Mucosa of gallbladder (tissue), 1 donor: Measurements from ENCODE around the gene INPP1. TPM values are rescaled to one million over a fixed set of nuclear protein-coding genes. Genes with fewer than 3 reads are reported as not detected.
"Not testable (repeated sequence)": the region's sequence is repeated elsewhere in the genome, so short reads cannot be mapped to it uniquely, and the experiment has no call there.

Source experiments
- DNase-seq: peaks from one replicate; pipeline ENCODE4 v3.0.0-alpha.2; 2020; ENCODE audit warnings: low spot score
- total RNA-seq: library from RNA; stranded (reverse); gene quantifications from one replicate; pipeline ENCODE4 v1.2.1, GENCODE V29; 2021
- donor health status: DM: no; HTN: no; CAD: no.

The INPP1 gene
- total RNA-seq, 1 donor from 2014 or later = 41.8 TPM

DNA sequence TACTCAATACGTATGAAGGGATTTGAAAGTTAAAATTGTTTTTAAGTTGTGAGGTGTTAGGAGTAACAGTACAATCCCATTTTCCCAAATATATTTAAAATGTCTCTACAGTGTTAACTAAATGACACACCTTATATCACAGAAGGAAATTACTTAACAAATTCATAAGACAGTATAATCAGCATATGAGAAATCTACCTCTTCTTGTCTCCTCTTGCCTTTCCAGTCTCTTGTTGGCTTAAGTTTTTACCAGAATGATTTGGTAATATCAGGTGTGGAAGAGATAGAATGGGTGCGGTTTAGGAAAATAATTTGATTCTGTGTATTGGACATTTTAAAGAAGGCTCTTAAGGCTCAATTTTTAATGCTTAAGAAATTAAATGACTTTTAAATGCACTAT, 9.5 kb upstream of the INPP1 start:
- DNase-seq = no peak

DNA sequence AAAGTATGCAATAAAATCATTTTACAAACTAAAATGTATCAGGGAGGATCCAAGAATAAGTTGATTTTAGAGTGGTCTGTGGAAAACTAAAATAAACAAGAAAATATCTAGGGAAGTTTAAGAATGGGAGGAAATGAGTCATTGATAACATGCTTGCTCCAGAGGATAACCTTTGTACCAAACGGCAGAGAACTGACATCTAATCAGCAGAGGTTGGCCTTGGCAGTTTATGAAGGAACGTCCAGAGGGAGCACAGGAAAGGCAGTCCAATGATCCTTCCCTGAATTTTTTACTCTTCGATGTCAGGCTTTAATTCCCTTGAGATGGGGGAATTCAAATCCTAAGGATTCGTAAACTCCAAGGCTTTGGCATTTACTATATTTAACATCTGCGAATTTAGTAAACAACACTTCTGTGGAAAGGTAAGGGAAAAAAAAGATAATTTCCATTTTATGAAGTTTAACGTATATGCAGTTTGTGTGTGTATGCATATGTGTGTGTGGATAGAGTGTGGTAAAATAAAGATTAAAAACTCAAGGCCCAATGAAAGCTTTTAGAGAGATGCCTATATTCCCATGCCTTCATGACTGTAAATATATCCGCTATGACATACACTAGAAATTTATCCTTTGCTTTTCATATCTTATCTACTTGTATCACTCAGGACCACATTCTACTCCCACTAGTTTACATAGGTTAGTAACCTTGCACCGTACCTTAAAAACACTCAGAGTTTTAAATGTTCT, 8.7 kb upstream of the INPP1 start:
- DNase-seq = peak; percentile 49

DNA sequence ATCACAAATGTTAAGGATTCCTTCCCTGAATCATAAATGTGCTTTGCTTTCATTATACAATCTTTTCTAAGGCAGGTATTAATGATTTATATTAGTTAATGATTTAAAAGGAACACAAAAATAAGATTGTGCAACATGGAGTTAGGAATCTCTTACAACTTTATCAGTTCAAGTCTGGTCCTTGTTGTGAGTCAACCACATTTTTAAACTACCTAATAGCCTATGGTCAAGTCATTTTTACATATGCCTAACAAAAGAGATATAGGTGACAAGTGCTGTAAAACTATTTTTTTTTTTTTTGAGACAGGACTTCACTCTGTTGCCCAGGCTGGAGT, 8.2 kb upstream of the INPP1 start:
- no peak for DNase-seq

DNA sequence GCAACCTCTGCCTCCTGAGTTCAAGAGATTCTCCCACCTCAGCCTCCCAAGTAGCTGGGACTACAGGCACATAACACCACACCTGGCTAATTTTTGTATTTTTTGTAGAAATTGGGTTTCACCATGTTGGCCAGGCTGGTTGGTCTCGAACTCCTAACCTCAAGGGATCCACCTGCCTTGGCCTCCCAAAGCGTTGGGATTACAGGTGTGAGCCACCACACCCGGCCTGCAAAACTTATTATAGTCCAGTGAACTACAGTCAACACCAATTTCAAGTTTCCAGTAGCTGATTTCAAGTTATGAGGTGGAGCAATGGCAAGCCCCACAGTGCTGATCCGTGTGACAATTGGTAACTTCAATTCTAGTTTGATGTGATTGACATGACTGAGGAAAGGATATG, 7.8 kb upstream of the INPP1 start:
- not testable (repeated sequence) for DNase-seq

DNA sequence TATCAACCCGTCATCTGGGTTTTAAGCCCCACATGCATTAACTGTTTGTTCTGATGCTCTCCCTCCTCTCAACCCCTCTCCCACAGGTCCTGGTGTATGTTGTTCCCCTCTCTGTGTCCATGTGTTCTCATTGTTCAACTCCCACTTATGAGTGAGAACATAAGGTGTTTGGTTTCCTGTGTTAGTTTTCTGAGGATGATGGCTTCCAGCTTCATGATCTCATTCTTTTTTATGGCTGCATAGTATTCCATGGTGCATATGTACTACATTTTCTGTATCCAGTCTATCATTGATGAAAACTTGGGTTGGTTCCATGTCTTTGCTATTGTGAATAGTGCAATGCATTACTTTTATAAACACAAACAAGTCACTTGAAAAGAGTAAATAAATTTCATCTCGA, 7.0 kb upstream of the INPP1 start:
- DNase-seq = no peak

DNA sequence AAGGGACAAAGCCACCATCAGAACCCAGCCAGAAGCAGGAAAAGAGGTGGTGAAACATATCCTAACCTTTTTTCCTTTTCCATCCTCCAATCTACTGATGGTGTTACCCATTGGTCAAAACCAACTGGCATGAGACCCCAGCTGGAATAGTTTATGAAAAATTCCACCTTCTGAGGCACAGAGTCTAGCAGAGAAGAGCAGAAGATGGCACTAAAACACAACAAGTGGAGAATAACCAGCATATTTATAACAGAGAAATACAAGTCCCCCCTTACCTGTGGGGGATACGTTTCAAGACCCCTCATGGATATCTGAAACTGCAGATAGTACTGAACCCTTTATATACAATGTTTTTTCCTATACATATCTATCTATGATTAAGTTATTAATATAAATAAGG, 4.9 kb upstream of the INPP1 start:
- no peak for DNase-seq

DNA sequence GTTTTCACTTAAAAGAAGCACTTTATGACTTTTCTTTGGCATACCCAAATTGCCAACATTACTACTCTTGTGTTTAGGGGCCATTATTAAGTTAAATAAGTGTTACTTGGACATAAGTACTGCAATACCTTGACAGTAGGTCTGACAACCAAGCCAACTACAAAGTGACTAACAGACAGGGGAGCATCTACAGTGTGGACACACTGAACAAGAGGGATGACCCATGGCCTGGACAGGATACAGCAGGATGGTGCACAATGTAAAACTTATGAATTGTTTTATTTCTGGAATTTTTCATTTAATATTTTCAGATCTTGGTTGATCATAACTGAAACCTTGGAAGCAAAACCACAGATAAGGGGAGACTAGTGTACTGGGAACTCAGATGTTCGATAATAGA, 4.0 kb upstream of the INPP1 start:
- DNase-seq = no peak

DNA sequence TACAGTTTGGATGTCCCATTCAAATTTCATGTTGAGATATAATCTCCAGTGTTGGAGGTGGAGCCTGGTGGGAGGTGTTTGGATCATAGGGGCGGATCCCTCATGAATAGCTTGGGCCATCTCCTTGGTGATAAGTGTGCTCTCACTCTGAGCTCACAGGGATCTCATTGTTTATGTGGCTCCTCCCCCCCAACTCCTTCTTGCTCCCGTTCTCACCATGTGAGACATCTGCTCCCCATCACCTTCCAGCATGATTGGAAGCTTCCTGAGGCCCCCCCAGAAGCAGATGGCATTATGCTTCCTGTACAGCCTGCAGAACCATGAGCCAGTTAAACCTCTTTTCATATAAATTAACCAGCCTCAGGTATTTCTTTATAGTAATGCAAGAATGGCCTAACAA, 3.0 kb upstream of the INPP1 start:
- DNase-seq = no peak

DNA sequence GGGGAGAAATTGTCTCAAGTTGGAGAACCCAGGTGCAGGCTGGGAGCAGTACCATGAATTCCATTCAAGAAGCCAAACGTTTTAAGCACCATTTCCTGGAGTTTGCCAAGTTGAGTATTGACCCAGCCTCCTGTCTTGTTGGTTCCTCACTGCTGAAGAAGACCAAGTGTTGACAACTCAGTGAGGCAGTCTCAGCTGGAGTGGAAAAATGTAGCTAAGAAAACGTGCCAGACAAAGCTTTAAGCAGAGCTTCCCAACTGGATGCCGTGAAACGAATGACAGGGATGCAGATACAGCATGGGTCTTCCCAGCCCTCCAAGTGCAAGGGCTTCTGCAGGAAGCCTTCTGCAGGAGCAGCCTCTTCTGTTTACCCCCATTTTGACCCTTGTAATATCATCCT, 778 bp upstream of the INPP1 start:
- no peak for DNase-seq

DNA sequence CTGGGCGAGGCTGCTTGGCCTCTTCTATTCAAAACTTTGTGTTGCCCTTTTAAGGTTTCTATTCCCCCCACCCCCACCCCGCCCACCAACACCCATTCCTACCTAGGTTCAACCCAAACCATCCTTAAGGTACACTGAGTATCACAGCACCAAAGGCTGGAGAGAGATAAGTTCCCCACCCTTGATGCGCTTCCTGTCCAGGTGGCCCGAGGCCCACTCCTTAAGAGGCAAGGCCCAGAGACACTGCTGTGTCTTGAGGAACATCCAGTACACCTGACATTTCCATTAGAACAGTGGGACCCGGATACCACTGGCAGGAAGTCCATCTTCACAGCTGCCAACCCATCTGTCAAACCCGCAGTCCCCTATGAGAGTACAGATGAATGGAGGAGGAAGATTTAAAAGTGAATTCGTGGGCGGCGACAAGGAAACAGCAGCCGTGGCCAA, 277 bp upstream of the INPP1 start:
- no peak for DNase-seq

DNA sequence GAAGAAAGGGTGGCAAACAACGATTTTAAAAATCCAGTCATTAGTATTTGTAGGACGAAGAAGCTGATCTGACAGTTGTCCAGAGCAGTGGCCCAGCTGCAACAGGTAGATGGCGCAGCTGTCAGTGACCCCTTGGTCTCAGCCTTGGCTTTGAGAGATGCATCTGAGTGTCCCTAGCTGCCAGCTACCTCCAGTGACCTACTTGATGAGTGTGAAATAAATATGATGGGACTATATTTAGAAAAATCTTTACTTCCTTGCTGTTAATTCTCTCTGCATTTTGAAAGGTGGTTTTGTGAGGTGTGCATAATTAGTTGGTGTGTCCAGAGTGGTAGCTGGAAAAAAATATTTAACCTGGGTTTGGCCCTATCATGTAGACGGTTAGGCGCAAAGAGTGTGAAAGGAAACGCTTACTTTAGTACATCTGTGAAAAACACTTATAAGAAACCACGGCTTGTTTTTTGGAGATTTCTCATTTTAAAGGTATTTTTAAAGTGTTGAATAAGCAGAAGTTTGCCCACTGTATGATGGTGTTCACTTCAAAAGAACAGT, 963 bp downstream of the INPP1 start:
- peak; percentile 52 for DNase-seq

DNA sequence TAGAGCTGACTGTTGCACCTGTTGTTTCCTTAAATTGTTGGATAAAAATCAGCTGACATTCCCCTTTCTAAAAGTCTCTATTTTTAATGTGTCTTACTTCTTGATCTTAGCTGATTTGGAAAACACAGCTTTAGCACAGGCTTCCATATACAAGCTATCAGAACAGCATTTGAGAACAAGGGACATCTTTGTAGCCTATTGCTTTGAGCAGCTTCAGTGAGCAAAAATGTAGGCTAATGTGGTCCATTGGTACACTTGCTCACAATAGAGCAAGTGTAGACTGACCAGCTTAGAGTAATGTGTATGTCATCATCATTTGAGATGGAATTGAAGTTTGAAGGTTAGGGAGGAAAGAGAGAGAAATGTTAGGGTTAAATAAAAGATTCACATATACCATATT, 7.0 kb downstream of the INPP1 start:
- no peak for DNase-seq

DNA sequence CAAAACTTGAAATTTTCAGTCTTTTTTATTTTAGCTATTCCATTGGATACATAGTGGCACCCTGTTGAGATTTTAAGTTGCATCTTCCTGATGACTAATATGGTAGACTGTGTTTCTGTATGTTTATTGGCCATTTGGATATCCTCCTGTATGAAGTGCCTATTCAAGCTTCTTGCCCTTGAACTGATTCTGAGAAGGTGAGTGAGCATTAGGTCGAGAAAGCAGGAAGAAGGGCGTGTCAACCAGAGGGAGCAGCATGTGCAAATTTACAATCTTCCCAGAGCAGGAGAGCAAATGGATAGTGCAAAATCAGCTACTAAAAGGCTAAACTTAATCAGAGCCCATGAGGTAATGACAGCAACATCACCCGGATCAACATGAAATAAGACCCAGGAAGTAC, 8.6 kb downstream of the INPP1 start:
- DNase-seq = no peak

DNA sequence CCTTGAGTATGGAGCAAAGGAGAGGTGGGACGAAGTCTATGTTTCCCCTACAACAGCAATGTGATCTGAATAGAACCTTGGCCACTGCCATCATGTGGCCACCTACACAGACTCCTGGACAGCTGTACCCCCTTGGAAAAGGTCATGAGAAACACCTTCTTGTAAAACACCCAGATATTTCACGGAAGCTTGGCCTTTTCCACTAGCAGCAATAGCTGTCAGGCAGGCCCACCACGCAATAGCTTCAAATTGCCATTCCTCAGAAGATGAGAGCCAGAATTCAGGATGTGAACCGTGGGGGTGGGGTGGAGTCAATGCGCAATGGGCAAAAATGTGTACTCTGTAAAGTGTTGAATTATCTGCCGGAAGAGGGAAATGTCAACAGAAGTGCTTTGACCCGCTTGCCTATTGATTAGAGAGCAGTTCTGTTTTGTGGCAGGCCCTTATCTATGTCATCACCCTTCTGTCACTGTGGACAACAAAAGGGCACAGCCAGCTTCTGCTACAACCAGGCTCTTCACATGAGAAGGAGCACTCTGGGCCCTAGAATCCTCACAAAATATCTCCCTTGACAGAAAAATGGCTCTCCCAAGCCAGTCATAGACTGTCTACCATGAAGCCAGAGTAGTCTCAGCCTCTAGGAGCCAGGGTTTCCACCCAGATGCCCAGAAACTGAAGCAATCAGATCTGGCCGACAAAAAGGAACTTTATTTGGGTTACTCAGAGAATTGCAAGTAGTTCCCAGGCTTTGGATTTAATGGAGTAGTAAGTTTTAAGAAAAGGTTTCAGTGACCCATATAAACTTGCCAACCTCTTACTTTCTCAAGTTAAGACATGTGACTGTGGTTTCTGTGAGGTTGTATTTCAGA, 9.5 kb downstream of the INPP1 start:
- DNase-seq = no peak

DNA sequence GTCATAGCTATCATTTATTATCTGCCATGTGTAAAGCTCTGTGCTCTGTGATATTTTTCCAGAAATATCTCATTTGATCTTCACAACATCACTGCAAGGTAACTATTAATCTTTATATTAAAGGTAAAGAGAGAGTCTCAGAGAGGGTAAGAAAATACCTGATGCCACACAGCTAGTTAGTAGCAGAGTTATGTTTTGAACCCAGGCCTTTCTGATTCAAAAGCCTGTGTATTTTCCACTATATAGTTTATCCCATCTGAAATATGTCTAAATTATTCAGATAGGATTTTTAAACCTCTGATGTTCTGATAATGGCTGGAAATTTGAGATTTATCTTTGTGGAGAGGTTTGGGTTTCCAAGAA, 10.1 kb downstream of the INPP1 start:
- DNase-seq = no peak

DNA sequence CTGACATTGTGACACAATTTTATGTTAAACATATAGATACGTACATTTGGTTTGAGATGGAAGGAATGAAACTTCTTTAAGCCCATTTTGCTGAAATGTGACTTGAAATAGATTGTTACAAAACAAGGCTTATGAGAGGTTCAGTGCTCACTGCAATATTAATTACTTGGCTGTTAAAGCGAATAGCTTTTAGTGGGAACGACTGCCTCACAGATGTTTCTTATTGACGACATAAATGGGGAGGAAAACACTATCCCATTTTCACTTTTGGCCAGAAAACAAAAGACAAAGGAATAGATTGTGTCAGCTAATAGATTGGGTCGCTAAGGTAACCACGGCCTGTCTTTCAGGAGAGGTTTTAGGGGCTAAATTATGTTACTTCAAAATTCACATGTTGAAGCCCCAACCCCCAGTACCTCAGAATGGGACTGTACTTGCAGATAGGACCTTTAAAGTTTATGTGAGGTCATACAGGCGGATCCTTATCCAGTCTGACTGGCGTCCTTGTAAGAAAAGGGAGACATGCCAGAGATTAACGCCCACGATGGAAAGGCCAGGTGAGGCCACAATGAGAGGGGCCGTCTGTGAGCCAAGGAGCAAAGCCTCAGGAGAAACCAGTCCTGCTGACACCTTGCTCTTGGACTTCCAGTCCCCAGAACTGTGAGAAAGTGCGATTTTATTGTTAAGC, 10.8 kb downstream of the INPP1 start:
- DNase-seq = no peak

DNA sequence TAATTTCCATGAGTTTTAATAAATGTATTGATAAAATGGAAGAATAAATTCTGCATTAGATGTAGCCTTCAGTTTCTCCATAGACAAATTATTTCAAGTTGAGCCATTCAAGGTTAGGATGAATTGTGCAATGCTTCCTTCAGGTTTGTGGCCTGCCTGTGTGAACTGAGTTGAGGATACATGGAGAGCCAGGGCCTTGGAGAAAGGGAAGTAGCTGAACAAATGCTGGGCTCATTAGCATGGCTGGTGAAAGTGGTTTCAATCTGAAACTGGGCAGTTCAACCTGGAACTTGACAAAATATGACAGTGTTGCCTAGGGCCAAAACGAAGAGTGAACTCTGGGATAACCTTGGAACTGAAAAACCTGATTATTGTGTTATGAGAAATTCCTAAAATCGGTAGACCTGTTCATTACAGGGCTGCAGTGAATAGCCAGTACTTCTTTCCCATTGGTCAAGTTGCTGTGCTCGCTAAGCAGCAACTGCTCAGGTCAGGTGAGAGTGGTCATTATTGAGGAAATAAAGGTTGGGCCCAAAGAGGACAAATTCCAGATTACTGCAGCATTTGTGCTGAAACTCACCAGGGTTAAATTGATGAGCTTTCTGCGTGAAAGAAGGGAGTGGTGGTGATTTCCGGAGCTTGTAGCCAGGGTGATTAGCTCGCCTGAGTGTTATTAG, 12.7 kb downstream of the INPP1 start:
- no peak for DNase-seq

DNA sequence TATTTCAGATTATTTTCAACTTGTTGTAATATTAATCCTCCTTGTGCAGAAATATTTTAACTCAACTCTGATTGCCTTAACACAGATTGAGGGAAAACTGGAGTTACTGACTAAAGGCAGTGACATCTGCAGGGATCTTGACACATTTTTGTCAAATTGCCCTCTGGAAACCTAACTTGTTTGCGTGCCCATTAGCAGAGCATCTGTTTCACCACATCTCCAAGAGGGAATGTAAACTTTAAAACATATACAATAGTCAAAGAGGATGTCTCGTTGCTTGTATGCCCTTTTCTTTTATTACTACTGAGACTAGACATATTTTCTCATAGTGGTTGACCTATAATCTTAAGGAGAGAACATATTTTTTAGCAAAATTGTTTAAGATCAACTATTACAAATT, 14.2 kb downstream of the INPP1 start:
- DNase-seq = no peak

DNA sequence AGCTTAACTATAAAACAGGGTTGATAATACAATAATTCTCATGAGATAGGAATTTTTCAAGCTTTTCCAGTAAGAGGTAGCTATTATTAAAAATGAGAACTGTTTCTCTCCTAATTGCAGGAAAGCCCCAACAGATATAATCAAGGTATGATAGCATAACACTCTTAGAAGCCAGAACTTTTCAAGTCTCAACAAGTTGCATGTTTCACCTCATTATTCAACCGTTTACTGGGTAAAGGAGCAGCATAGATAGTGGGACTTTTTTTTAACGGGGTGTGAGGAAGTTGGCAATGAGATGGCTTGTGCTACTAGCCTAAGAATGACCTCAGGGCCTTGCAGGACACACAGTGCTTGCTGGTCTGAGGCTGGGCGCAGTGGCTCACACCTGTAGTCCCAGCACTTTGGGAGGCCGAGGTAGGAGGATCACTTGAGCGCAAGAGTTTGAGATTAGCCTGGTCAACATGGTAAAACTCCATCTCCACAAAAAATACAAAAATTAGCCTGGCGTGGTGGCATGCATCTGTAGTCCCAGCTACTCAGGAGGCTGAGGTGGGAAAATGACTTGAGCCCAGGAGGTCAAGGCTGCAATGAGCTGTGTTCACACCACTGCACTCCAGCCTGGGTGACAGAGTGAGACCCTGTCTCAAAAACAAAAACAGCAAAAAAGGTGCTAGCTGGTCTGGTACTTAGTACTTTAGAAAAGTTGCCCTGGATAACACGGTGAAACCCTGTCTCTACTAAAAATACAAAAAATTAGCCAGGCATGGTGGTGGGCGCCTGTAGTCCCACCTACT, 15.5 kb downstream of the INPP1 start:
- not testable (repeated sequence) for DNase-seq

DNA sequence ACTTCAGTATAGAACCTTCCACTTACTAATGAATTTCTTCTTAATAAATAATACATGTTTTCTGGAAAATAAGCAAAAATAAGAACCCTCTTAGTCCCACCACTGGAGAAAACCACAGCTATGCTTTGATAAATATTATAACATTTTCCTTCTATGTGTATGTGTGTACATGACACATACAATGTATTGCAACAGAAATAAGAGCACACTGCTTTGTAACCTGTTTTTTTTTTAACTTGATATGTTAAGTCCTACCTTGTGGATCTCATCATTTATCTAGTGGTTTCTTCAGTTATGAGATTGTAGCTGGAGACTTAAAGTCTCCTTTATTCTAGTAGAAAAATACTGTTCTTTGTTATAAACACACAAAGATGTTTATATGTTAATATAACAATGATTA, 17.2 kb downstream of the INPP1 start:
- DNase-seq = no peak

DNA sequence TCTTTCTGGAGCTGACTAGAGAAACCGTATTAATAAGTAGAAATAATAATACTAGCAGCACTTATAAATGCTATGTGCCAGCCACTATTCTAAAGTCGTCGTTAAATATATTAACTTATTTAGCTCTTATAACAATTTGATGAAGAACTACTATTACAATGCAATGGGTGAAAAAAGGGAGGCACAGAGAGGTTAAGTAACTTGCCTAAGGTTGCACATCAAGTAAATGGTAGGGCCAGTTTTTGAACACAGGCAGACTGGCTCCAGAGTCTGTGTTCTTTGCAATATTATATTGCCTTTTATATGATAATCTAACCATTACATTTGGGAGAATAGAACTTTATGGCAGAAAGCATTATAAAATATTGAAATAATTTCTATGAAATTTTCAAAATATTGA, 17.6 kb downstream of the INPP1 start:
- no peak for DNase-seq
